ENCODE measurements around the gene RILP.

RILP gene

DNA sequence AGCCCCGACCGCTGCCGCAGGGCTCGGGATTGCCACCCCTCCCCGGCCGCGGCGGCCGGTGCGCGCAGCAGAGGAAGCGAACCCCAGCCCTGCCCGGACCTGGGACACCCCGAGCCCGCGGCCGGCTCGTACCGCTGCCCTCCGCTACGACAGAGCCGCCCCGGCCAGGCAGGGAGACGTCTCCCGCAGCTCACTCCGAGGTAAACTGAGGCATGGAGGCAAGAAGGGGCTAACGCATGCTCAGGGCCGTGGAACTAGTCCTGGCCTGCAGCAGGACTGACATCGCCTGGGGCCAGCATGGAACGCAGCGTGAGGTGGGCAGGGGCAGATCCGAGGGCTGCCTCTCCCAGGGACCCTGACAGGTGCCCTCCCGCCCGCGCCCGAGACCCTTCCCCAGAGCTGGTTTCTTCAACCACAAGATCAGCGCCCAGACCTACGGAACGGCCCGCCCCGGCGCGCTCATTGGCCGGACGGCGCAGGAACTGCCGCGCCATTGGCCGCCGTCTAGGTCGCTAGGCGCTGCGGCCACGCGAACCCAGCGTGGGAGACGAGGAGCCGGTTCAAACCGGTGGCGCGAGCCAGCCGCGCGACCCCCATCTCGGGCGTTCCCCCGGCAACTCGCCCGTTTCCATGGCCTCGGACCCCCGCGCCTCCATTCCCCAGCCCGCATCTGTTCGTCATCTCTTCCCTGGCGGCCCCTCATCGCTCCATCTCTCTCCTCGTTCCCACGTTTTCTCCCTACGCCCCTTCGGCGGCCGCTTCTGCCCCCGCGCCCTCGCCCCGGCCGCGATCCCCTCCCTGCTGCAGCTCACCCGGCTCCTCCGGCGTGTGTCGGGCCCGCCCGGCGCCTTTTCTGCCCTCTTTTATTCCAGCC lies 21.4 kb downstream of the RILP start, which contains the start of gene SLC43A2:
SLC43A2 (minus strand) TSS at position 853 of the 874 bp plus-strand sequence. CDS start 960 bp downstream, outside the sequence.
- peak; percentile 75 to 80 for DNase-seq

GRCh38 chr17:1627182-1627981 lies 22.3 kb downstream of the RILP start:
- no peak for DNase-seq

DNA sequence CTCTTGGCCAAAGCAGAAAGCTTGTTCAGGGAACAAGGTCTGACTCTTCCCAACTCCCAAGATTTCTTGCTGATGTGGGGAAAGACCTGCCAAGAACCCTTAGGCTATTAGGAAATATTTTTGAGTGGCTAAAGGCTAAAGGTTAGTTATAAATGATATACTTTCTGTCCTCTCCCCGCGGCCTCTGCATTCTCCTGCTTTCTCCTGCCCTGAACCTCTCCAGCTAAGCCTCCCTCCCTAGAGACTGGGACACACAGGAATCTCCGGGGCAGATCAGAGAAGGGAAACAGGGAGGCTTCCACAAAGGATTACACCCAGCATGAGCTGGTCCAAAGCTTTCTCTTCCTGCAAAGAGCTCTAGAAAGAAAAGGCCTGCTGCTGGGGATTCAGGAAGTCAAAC lies 23.3 kb downstream of the RILP start:
- DNase-seq: no peak

DNA sequence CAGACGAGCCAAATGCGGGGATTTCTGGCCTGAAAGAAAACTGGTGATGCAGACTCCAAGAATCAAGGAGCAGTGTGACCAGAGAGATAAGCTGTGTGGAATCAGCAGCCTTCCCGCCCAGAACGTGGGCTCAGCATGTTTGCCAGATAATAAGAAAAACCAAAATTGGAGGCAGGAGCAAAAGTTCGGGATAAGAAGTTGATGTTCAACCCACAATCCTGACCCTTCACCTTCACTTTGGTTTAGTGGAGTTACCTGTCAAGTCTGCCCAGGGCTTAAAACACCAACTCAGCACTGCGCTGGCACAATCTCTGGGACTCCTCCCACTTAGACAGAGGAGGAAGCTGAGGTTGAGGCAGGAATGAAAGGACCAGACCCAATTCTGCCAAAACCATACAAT lies 24.1 kb downstream of the RILP start:
- no peak for DNase-seq

DNA sequence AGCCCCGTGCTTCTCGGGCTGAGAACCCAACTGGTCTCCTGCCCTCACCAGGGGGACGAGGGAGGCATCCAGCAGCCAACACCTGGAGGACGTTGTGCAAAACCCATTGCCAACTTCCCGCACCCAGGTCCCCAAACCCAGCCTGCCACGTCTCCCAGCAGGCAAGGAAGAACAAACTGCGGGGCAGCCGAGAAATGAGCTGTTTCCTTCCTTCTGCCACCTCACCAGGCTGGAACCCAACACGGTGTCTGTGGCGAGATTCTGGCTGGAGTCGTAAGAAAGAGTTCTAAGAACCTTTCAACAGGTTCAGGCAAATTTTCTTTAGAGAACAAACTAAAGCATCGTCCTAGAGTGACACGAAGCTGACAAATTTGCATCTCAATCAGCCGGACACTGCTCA lies 24.6 kb downstream of the RILP start:
- no peak for DNase-seq

DNA sequence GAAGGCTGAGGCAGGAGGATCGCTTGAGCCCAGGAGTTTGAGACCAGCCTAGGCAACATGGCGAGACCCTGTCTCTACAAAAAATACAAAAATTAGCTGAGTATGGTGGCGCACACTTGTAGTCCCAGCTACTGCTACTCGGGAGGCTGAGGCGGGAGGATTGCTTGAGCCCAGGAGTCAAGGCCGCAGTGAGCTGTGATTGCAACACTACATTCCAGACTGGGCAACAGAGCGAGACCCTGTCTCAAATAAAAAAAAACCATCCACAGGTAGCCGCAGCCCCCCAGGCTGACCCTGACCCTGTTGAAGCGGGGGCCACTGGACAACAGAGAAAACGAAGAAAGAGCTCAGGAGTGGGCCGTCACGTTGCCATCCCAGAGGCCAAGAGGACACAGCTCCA lies 25.0 kb downstream of the RILP start:
- no peak for DNase-seq

DNA sequence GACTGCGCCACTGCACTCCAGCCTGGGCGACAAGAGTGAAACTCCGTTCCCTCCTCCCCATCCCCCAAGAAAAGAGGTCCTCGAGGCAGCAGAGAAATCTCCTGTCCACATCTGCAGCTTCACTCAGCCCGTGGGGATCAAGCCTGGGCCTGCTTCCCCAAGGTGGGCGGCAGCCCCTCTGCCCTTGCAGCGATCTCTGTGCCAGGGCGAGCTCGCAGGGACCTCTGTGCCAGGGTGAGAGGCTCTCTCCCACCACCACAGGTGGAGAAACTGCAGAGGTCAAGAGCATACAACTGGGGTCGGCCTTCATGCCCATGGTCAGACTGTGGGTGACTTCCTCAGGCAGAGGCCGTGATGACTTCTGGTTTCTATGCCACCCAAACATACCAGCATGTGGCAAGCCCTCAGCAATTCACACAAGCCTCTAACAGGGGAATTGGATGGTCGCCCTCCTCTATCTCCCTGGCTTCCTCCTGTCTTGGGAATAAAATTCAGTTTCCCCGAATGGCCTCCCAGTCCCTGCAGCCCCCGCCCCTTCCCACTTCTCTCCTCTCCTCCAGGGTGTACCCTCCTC lies 26.5 kb downstream of the RILP start:
- no peak for DNase-seq

- no peak for DNase-seq
Observed at GRCh38 chr17:1621273-1621954, 28.3 kb downstream of the RILP start.

DNA sequence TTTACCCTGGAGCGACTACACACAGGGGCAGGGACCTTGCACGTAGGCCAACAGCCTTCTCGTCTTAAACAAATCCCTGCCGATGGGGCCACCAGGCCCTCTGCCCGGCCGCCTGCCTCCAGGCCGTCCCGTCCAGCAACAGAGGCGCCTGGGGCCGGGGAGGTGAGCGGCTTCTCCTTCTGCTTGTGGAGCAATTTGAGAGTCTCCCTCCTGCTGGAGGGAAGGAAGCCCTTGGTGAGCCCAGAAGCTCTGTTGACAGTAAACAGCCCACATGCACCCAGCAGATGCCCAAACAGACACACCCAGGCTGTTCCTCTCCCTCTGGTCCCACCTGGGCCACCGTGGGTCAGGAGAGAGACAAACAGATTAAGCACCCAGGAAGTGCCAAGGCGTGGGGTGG lies 29.2 kb downstream of the RILP start:
- DNase-seq: no peak

GRCh38 chr17:1617620-1618174 lies 32.0 kb downstream of the RILP start:
- no peak for DNase-seq

DNA sequence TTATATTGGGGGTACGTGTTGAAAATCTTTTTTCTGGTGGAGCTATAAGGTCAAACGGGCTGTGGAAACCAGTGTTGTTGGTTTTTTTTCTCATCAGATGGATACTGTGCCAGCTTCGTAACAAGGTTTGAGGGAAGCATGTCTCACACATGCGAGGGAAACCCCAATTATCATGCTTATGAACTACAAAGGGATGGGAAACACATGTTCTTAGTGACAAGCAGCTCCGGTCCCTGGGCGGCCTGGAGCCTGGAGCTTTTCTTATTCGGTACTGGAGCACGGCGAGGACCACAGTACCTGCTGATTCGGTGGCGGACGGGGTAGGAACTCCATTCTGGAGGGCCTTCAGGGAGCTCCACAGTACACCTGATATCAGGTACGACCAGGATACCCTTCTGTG lies 33.6 kb downstream of the RILP start:
- no peak for DNase-seq

DNA sequence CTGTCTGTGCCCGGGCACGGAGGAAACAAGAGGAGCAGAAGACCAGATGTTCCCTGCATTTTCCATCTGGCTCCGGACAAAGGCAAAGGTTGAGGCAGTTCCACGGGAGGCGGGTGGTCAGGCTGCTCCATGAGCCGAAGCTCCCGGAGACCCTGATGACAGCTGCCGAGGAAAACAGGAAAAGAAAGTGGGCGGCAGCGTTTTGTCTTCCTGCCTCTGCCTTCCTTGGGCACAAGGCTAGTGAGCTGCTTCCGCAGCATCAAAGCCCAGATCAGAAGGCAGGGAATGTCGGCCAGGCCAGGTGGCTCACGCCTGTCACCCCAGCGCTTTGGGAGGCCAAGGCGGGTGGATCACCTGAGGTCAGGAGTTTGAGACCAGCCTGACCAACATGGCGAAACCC lies 37.3 kb downstream of the RILP start:
- DNase-seq: no peak

DNA sequence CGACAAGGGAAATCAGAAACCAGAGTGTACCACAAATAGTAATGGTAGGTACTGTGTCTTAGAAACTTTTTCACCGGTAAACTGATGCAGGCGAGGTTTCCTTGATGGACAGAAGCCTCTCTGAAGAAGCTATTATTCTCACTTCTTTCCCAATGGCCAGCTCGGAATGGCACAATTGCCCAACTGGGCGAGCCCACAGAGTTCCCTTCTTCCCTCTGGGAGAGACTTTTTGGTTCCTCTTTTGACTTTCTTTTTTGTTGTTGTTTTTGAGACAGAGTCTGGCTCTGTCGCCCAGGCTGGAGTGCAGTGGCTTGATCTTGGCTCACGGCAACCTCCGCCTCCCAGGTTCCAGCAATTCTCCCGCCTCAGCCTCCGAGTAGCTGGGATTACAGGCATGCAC lies 38.0 kb downstream of the RILP start:
- no peak for DNase-seq

DNA sequence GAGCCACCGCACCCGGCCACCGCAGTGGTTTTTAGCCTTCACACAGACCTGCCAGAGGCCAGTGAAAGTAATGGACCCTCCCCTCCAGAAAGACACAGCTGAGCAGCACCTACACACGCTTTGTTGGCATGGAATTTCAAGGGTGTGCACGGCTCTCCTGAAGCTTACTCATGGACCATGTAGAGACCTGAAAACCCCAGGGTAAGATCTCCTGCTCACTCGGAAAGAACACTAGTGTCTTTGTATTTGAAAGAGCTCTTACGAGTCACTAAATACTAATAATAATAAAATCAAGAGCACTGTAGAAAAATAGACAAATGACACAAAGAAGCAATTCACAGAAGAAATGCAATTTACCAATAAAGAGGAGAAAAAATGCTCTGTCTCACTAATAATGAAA lies 41.0 kb downstream of the RILP start:
- DNase-seq: no peak

- no peak for DNase-seq
Observed at GRCh38 chr17:1607971-1608320, 41.7 kb downstream of the RILP start.

DNA sequence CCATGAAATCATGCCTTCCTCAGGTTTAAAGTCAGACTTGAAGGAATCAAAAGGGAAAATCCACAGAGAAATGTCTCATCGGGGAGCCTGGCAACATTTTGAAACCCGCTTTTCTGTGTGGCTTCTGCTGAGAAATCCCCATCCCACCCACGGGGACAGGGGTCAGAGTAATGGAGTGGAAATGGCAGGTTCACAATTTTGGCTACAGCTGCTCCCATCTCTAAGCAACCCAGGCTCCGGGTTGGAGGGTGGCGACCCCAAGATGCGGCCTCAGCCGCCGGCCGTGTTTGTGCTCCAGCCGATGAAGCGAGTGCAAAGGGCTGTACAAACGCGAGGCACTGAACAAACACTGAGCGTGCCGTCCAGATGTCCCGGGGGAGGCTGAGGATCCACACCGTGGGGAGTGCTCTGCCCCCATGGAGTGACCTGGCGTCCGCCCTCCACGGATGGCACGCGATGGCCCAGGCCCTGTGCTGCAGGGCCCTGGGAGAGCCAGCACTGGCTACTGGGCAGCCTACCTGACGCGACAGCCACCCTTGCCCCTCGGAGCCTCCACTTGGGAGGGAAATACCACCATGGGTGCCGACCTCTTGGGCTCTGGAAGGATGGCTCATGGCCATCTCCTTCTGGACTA lies 43.2 kb downstream of the RILP start:
- DNase-seq: peak; percentile 51 to 68

- no peak for DNase-seq
Observed at GRCh38 chr17:1605681-1606351, 43.9 kb downstream of the RILP start.

DNA sequence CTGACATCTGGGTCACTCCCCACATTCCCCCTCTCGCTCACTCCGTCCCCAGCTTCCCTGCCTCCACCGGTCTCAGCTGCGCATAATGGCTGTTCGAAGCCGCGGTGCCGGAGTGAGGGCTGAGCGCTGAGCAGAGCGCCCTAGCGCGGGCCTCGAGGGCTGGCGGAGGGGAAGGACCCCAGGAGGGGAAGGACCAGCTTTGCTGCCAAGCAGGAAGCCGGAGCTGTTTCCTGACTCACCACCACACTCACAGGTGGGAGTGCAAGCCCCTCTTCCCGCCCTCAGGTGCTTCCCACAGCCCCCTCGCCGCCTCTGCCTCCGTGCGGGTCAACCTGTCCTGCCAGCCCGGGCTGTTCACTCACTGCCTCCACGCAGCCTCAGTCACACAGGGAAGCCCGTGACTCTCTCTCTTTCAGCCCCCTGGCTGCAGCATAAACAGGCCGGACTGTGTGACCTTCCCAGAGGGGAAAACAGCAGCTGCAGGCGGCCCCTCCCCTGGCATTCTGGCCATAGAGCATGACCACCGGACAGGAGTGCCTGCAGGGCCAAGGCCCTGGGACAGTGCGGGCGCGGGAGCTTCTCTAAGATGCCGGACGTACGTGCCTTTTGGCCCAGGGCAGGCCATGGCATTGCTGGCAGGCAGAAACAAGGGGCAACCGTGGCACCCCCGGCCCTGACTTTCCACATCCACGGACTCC lies 44.7 kb downstream of the RILP start:
- DNase-seq: no peak

DNA sequence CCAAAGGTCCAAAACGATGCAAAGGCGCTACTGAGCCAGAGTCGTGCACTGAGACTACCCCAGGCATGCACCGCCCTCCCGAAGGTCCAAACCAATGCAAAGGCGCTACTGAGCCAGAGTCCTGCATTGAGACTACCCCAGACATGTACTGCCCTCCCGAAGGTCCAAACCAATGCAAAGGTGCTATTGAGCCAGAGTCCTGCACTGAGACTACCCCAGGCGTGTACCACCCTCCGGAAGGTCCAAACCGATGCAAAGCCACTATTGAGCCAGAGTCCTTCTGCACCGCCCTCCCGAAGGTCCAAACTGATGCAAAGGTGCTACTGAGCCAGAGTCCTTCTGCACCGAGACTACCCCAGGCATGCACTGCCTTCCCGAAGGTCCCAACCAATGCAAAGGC lies 48.1 kb downstream of the RILP start:
- no peak for DNase-seq

DNA sequence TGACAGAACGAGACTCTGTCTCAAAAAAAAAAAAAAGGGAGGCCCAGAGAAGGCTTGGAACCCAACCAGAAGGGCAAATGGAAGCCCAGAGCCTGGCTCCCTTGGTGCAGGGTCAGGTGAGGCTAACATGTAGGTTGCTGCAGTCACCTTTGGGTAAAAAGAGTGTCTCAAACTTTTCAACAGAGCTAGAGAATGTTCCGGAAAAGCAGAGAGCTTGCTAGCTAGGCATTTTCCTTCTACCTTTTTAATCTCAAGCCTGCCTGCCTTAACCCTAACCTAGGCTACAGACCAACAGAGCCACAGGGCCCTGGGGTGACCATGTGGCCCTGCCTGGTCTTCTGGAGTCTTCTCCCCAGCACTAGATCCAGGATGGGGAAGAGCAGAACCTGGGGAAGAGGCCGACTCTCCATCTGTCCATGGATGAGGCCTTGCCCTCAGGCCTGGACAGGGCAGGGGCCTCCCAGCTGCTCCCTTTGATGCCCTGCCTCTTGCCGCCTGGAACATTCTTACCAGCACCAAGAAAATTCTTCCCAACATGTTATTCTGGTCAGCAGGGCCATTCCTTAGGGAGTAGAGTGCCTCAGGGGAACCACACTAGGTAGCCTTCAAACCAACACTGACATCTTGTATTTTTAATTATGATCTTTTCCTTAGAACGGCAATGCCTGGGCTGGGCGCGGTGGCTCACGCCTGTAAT lies 51.1 kb downstream of the RILP start:
- DNase-seq: no peak
